HG03139 (cell line): ENCODE measurements around the gene GALNT13.

ENCODE experiments used
- ATAC-seq: cut with Tn5 transposase; IDR thresholded peaks from one replicate; pipeline ENCODE4 v1.9.1; 2021; ENCODE audit not compliant: unreplicated experiment

GALNT13 gene

GRCh38 chr2:153871231-153872221 is at the start of gene GALNT13:
GALNT13 (plus strand) TSS chr2:153871922.
- ATAC-seq, result no peak

- no peak for ATAC-seq
These were observed 47.8 kb upstream of the GALNT13 start for GRCh38 chr2:153823880-153824279.

DNA sequence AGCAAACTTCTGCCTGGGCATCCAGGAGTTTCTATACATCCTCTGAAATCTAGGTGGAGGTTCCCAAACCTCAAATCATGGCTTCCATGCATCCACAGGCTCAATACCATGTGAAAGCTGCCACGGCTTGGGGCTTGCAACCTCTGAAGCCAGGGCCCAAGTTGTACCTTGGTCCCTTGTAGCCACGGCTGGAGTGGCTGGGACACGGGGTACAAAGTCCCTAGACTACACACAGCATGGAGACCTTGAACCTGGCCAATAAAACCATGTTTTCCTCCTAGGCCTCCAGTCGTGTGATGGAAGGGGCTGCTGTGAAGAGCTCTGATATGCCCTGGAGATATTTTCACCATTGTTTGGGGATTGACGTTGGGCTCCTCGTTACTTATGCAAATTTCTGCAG is 43.4 kb upstream of the GALNT13 start:
- ATAC-seq, result no peak

DNA sequence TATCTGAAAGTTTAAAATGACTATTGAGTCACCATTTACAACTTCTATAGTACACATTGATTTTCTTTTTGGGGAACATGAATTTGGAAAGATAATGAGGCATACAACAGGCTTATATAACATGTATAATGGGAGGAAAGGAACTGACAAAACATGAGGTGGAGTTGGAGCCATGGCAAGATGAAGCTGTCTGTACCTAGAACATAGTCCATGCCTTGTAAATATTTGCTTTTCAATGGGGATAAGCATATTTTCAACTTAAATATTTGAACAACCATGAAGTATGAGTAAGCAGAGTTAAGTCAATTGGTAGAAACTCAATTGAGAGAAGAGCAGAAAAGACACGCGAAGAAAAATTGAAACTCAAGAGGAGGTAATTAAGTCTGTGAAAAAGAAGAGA is 37.1 kb upstream of the GALNT13 start:
- ATAC-seq, result no peak

GRCh38 chr2:153858250-153858649 is 13.5 kb upstream of the GALNT13 start:
- ATAC-seq, result no peak

DNA sequence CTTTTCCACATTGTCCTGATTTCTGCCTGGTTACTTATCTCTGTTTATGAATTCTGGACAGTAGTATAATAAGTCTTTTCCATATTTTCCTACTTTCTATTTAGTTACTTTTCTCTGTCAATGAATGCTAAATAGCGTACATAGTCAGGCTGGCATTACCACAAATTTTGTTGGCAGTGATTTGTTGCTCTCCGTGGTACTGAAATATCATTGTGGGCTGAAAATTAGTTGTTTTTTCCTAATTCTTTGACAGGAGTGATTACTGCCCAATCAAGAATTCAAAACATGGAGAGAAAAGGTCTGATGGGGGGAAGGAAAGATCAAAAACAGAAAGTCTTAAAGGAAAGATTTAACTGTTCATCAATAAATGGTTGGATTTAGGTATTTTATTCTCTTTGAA is 7.7 kb upstream of the GALNT13 start:
- no peak for ATAC-seq

DNA sequence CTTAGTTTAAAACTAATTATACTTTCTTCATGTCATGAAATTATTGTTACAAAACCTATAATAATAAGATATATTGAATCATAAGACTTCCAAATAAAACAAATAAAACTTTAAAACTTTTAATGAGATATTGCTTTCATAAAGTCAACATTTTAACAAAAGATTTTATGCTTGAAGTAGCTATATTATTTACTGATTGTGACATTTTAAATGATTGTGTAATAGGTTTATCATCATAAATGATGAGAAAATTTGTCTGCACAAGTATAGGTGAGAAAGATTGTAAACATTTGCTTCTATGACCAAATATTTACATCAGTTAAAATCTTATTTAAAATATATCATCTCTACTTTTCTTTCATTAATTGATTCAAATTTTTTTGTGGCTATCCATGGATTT is 5.1 kb upstream of the GALNT13 start:
- ATAC-seq, result no peak

DNA sequence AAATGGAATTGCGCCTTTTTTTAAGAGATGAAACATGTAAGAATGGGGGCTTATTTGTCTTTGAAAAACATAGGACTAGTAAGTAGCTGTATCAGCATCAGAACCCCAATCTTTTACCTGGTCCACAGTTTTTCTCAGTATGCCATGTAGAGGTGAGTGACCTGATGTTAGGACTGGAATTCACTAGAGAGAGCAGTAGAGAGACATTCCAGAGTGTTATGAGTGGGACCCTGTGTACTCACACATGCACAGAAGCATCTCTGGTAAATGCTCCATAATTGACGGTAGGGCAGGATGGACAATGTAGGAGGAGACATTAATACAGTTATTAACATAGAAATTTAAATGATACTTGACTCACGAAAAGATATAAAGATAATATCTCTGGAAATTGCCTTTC is 1.4 kb upstream of the GALNT13 start:
- ATAC-seq, result no peak

- ATAC-seq, result no peak
These were observed 759 bp downstream of the GALNT13 start for GRCh38 chr2:153872311-153873051.

- ATAC-seq, result no peak
These were observed 1.6 kb downstream of the GALNT13 start for GRCh38 chr2:153873052-153874048.

DNA sequence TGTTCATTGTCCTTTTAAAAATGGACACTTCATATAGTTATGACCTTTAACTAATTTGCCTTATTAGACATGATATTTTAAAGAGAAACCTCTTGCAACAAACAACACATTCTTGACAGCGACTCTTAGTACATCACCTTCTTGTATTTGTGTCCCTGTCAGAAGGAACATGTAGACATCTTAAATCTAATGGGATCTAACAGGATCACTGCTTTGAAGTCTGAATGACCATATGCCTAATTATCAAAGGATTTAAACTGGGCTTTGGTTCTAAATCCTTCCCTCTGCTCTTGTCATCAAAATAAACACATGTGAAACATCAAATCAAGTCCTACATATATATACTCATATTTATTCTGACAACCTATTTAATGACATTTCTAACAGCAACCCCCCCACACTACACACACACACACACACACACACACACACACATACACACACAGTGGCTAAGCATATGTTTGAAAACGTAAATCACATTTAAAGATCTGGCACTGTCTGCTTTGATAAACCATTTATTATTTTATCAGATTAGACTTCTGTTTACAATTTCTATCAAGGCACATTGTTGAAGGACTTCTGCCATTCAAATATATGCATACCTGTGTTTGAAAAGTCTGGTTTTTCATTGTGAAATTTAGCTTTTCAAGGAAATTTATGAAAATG is 4.2 kb downstream of the GALNT13 start:
- ATAC-seq, result no peak

- ATAC-seq, result no peak
These were observed 9.2 kb downstream of the GALNT13 start for GRCh38 chr2:153880926-153881325.

DNA sequence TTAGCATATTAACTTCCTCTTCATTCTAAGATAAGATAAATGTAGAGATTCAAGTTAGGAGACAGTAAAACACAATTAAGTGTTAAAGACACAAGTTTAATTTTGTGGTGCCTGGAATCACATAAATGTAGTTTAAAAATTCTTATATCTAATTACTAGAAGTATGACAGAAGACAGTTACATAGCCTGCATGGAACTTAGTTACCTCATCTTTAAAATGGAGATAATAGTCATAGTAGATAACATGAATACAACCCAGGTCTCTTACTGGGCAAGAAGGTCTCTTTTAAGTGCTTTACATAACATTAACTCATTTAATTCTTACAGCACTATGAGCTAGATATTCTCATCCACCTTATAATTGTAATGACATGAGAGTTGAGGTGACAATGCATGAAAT is 15.1 kb downstream of the GALNT13 start:
- ATAC-seq, result no peak

DNA sequence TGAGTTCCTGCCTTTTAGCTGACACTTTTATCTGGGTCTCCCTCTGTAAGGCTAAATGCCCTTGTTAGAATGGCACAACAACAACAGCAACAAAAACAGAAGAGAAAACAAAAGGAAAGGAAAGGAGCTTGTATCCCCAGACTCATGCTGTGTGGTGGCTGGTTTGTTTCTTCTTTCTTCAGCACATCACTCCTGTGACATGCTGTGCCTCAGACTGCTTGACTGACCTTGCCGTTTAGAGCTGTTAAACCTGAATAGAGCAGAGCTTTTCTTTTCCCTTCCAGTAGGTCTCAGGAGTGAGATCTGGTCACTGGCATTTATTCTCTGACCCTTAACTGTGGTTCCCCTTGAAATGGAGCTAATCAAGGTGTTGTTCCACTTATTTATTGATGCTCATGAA is 18.9 kb downstream of the GALNT13 start:
- no peak for ATAC-seq

DNA sequence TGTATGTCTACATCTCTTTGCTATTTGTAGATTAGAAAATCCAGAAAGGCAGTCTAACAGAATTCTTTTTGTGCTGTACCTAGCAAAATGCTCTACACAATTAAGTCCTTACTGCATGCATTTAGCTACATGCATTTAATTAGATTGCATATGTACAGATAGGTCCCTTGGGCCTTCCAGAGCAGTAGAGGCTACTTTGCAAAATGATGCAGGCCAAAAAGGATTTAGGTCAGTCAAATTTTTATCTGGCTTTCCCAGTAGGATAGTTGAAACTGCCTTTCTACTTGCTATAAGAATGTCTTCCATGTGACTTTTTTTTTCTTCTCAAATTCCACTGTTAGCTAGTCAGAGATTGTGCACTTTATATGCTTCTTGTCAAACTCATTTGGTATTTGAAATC is 19.3 kb downstream of the GALNT13 start:
- no peak for ATAC-seq

DNA sequence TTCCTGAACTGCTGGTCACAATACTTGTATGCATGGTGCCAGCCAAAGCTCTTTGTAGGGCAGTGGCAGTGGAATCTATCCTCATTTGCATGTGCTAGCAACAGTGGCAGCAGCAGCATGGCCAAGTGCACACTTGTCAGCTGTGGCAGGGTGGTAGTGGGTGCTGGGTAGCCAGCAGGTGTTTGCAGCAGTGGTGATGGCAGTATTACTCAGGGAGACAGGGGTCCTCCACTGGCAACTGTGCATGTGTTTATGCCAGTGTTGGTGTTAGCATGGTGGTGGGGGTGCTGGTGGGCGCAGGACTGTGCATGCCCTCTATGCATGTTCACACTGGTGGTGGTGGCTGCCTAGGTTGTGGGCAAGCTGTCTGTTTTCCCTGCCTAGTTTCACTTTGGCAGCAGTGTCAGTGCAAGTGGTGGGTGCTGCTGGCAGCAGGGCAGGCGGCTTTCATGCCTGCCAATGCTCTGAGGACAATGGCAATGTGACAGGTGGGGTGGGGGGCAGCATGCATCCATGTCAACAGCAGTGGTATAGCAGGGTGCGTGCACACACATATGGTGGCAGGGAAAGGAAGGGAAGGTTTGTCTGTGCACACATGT is 41.2 kb downstream of the GALNT13 start:
- ATAC-seq, result no peak

DNA sequence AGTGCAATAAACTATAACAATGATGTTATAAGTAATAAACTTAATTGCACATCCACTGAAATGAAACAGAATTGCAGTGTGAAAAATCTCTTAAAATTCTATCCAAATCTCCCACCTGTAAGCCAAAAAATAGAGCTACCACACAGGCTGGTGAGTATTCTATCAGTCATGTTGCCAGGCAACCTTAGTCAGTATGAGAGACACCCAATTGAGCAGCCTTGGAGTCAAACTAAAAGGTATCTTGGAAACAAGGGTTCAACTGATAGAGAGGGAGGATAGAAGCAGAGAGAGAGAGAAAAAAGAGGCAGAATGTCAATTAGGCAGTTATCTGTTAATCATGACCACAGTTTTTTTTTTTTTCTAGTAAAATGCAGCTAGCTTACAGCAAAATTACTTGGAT is 45.8 kb downstream of the GALNT13 start:
- ATAC-seq, result no peak

- ATAC-seq, result no peak
These were observed 63.8 kb downstream of the GALNT13 start for GRCh38 chr2:153935511-153935910.

GRCh38 chr2:153939124-153939796 is 67.5 kb downstream of the GALNT13 start:
- no peak for ATAC-seq
